Left lung (tissue), 10 donors: ENCODE data around the gene PTPRM. TPM values are rescaled to one million over a fixed set of nuclear protein-coding genes. Genes with fewer than 3 reads are reported as not detected.

Experiments
- ATAC-seq: fragments of 200-7000 bp; cut with Tn5 transposase; one replicate; pipeline ENCODE4 v1.9.1; 2020; ENCODE audit warnings: moderate library complexity
- DNase-seq, 4 donors: peaks; one replicate each; pipeline ENCODE4 v3.0.0-alpha.2; 2013 to 2020
- H3K27ac ChIP-seq, 2 donors: fragments of 200-600 bp; sonication (generic) in 1 of 2; one replicate each; pipeline versions ENCODE4 v1.5.0 to v1.8.0; 2020 to 2021
- H3K27me3 ChIP-seq, 2 donors: fragments of 200-600 bp; sonication (generic) in 1 of 2; one replicate each; pipeline versions ENCODE4 v1.5.0 to v1.8.0; 2020 to 2021
- H3K36me3 ChIP-seq, 2 donors: fragments of 200-600 bp; sonication (generic) in 1 of 2; one replicate each; pipeline versions ENCODE4 v1.5.0 to v1.8.0; 2020 to 2021
- H3K4me1 ChIP-seq, 2 donors: fragments of 200-600 bp; one replicate each; pipeline ENCODE4 v1.8.0; 2021
- H3K4me3 ChIP-seq, 2 donors: fragments of 200-600 bp; sonication (generic) in 1 of 2; one replicate each; pipeline versions ENCODE4 v1.5.0 to v1.8.0; 2020 to 2021; ENCODE audit warnings: mild to moderate bottlenecking in 1 of 2
- H3K9me3 ChIP-seq, 2 donors: fragments of 200-600 bp; sonication (generic) in 1 of 2; one replicate each; pipeline versions ENCODE4 v1.5.0 to v1.8.0; 2020 to 2021
- CTCF ChIP-seq, 2 donors: fragments of 200-600 bp; sonication (generic) in 1 of 2; IDR thresholded peaks; one replicate each; pipeline versions ENCODE4 v1.5.0 to v1.8.0; 2021; ENCODE audit warnings: antibody characterized with exemption in 2 of 2
- intact Hi-C, 2 donors: fragments of 100-400 bp; cut with DNase I; formaldehyde crosslinking; loops; one replicate each; pipeline versions ENCODE4 v1.11.2 to v1.14.2; 2022
- polyA plus RNA-seq, 6 donors: library from polyadenylated mRNA; unstranded; fragments of 120-200 nt; gene quantifications; one replicate each; pipeline ENCODE4 v1.2.1, GENCODE V29; 2013; ENCODE audit not compliant: insufficient read length in 6 of 6
- total RNA-seq, 2 donors: library from RNA; stranded (reverse); fragmentation: NEBNext Ultra II Directional; extraction: Animal tissue kit (Norgen Biotek cat#: 25700); gene quantifications; one replicate each; pipeline ENCODE4 v1.2.1, GENCODE V29; 2021
- donor health status: DM: no; HTN: yes; CAD: no.
- donor health status: DM: no; HTN: no; CAD: no.

Gene PTPRM
- total and polyA plus RNA-seq, 8 donors, result 76.4 to 99.6 (median 90.1) TPM

- TF ChIP-seq CTCF (IDR thresholded peaks at IDR 0.05), result no peak
- H3K4me3 ChIP-seq, result no peak overlapping the region
- no peaks in the 10 kb centered on the region for H3K9me3 ChIP-seq
- intact Hi-C loops, result no loop called here
- H3K27me3 ChIP-seq, result no peaks in the 10 kb centered on the region
- H3K36me3 ChIP-seq, result no peaks in the 10 kb centered on the region
- no peaks in the 10 kb centered on the region for H3K4me1 ChIP-seq
- DNase-seq (no peak), ATAC-seq (no peak)
- H3K27ac ChIP-seq, result no peak overlapping the region
Observed at GRCh38 chr18:7686278-7686677, 119.2 kb downstream of the PTPRM start.

- ATAC-seq (no peak), DNase-seq (no peak)
- Histone ChIP-seq H3K9me3 (no peaks in the 10 kb centered on the region), H3K27me3 (no peaks in the 10 kb centered on the region), H3K27ac (no peak overlapping the region), H3K4me3 (no peak overlapping the region), H3K4me1 (no peaks in the 10 kb centered on the region), H3K36me3 (no peaks in the 10 kb centered on the region)
- intact Hi-C loops, result no loop called here
- no peak for TF ChIP-seq CTCF (IDR thresholded peaks at IDR 0.05)
Observed at GRCh38 chr18:7688580-7688979, 121.5 kb downstream of the PTPRM start.

GRCh38 chr18:7691206-7691605, 124.1 kb downstream of the PTPRM start:
- no peak overlapping the region for H3K27ac ChIP-seq
- DNase-seq, result no peak
- TF ChIP-seq CTCF (IDR thresholded peaks at IDR 0.05), result no peak
- no peaks in the 10 kb centered on the region for H3K4me1 ChIP-seq
- H3K36me3 ChIP-seq, result no peaks in the 10 kb centered on the region
- no peaks in the 10 kb centered on the region for H3K9me3 ChIP-seq
- H3K27me3 ChIP-seq, result no peaks in the 10 kb centered on the region
- no peak for ATAC-seq
- no peak overlapping the region for H3K4me3 ChIP-seq
- intact Hi-C loops, result no loop called here

- Histone ChIP-seq H3K36me3 (no peaks in the 10 kb centered on the region), H3K4me1 (no peaks in the 10 kb centered on the region), H3K4me3 (no peak overlapping the region), H3K27ac (no peak overlapping the region), H3K27me3 (no peaks in the 10 kb centered on the region), H3K9me3 (no peaks in the 10 kb centered on the region)
- no peak for TF ChIP-seq CTCF (IDR thresholded peaks at IDR 0.05)
- intact Hi-C loops, result no loop called here
- no peak for ATAC-seq
- DNase-seq, result peak in 2 of 4 donors; percentile 11 to 20
Observed at GRCh38 chr18:7696780-7697179, 129.7 kb downstream of the PTPRM start.

- ATAC-seq (no peak), DNase-seq (no peak)
- no peak overlapping the region for H3K4me3 ChIP-seq
- intact Hi-C loops, result no loop called here
- no peaks in the 10 kb centered on the region for H3K4me1 ChIP-seq
- no peaks in the 10 kb centered on the region for H3K36me3 ChIP-seq
- H3K27ac ChIP-seq, result no peak overlapping the region
- TF ChIP-seq CTCF (IDR thresholded peaks at IDR 0.05), result no peak
- H3K9me3 ChIP-seq, result no peaks in the 10 kb centered on the region
- no peaks in the 10 kb centered on the region for H3K27me3 ChIP-seq
Observed at GRCh38 chr18:7697306-7697705, 130.2 kb downstream of the PTPRM start.
